GM18858 (cell line): Measurements from ENCODE around the gene THYN1.

Experiments used
- ATAC-seq: cut with Tn5 transposase; IDR thresholded peaks from one replicate; pipeline ENCODE4 v1.9.1; 2021; ENCODE audit not compliant: unreplicated experiment

THYN1 gene

GRCh38 chr11:134252346-134253187, 585 bp downstream of the THYN1 start:
- ATAC-seq = no peak

GRCh38 chr11:134250675-134251074, 2.5 kb downstream of the THYN1 start:
- no peak for ATAC-seq

- no peak for ATAC-seq
Observed at GRCh38 chr11:134250246-134250645, 2.9 kb downstream of the THYN1 start.

- no peak for ATAC-seq
Observed at GRCh38 chr11:134248910-134249480, 4.2 kb downstream of the THYN1 start.

- no peak for ATAC-seq
Observed at GRCh38 chr11:134246678-134247077, 6.5 kb downstream of the THYN1 start.

GRCh38 chr11:134246100-134246499, 7.1 kb downstream of the THYN1 start:
- ATAC-seq = no peak

- no peak for ATAC-seq
Observed at GRCh38 chr11:134245434-134245833, 7.7 kb downstream of the THYN1 start.

- ATAC-seq = no peak
Observed at GRCh38 chr11:134244593-134244992, 8.6 kb downstream of the THYN1 start.

- ATAC-seq = no peak
Observed at GRCh38 chr11:134243913-134244312, 9.2 kb downstream of the THYN1 start.

- ATAC-seq = no peak
Observed at GRCh38 chr11:134242376-134242775, 10.8 kb downstream of the THYN1 start.

- ATAC-seq = no peak
Observed at GRCh38 chr11:134240592-134240991, 12.6 kb downstream of the THYN1 start.

GRCh38 chr11:134238956-134239355, 14.2 kb downstream of the THYN1 start:
- ATAC-seq = no peak

- no peak for ATAC-seq
Observed at GRCh38 chr11:134237557-134237922, 15.6 kb downstream of the THYN1 start.

GRCh38 chr11:134236834-134237556, 16.2 kb downstream of the THYN1 start:
- no peak for ATAC-seq

GRCh38 chr11:134235399-134235798, 17.8 kb downstream of the THYN1 start:
- ATAC-seq = no peak

- ATAC-seq = no peak
Observed at GRCh38 chr11:134233729-134234179, 19.4 kb downstream of the THYN1 start.

- ATAC-seq = no peak
Observed at GRCh38 chr11:134231958-134232659, 21.0 kb downstream of the THYN1 start.

GRCh38 chr11:134230339-134230738, 22.8 kb downstream of the THYN1 start:
- no peak for ATAC-seq

GRCh38 chr11:134229126-134229790, 23.9 kb downstream of the THYN1 start:
- no peak for ATAC-seq

GRCh38 chr11:134228625-134229024, 24.5 kb downstream of the THYN1 start:
- ATAC-seq = peak; percentile 50
